Measurements from ENCODE around the gene KCNE4. TPM values are rescaled to one million over a fixed set of nuclear protein-coding genes. Genes with fewer than 3 reads are reported as not detected.

Gene KCNE4
- total RNA-seq, 6 experiments from 2014 or later, result 0.17 to 1.2 (median 1.1) TPM

GRCh38 chr2:223008162-223008561 lies 43.8 kb upstream of the KCNE4 start:
- ATAC-seq (no peak), DNase-seq (no peak)
- Histone ChIP-seq H3K4me1 (no peaks in the 10 kb centered on the region), H3K4me3 (no peak overlapping the region), H3K9me3 (no peaks in the 10 kb centered on the region), H3K36me3 (no peaks in the 10 kb centered on the region), H3K27ac (no peak overlapping the region), H3K27me3 (no peaks in the 10 kb centered on the region)
- WGBS (ENCODE audit: insufficient coverage, low coverage, low lambda C conversion rate, missing lambda C conversion rate), result 33% methylated on average over 6 of the region's 6 CpGs
- TF ChIP-seq POLR2A (IDR thresholded peaks at IDR 0.05) (no peak), CTCF (IDR thresholded peaks at IDR 0.05) (no peak)
- intact Hi-C loops (cut with DNase I), result no loop called here

DNA sequence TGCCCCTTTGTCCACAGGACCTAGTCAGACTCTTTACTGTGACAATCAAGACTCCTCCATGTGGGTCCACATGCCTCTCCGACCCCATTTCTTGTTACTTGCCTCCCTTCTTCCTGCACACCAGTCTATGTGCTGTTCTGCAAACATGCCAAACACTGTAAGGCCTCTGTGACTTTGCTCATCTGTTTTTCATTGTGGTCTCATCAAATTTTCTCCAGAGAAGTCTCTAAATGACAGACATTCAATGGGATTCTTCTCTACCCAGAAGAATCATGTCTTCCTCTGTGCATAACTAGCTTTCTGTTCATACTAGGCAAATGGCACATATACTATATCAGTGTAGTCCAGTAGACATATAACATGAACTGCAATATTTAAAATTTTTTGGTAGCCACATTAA lies 43.0 kb upstream of the KCNE4 start:
- no peaks in the 10 kb centered on the region for H3K36me3 ChIP-seq
- no peaks in the 10 kb centered on the region for H3K4me1 ChIP-seq
- intact Hi-C loops (cut with DNase I), result no loop called here
- H3K27me3 ChIP-seq, result no peaks in the 10 kb centered on the region
- TF ChIP-seq POLR2A (IDR thresholded peaks at IDR 0.05) (no peak), CTCF (IDR thresholded peaks at IDR 0.05) (no peak)
- no peak overlapping the region for H3K27ac ChIP-seq
- no peak overlapping the region for H3K4me3 ChIP-seq
- H3K9me3 ChIP-seq, result no peaks in the 10 kb centered on the region
- 80% methylated on average over 1 of the region's 1 CpG for WGBS (ENCODE audit: insufficient coverage, low coverage, low lambda C conversion rate, missing lambda C conversion rate)
- ATAC-seq, result no peak
- DNase-seq, result no peak

DNA sequence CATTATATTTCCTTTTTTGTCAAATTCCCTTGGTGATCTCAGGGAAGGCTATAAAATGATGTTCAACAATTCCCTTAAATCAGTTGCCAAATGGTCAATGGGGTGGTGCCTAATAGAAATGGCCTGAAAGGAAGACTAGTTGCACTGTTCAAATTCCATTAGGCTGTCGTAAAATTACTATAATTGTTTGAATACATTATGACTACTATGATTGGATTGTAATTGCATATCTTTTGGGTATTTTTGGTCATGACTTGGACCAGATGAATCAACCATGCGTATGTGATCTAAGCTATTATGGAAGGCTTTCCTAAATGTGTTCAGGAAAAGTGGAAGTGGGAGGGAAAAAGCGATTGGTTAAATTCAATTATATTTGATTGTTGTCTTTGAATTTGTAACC lies 41.3 kb upstream of the KCNE4 start:
- ATAC-seq (no peak), DNase-seq (no peak)
- H3K27me3 ChIP-seq, result no peaks in the 10 kb centered on the region
- no peak overlapping the region for H3K4me3 ChIP-seq
- H3K9me3 ChIP-seq, result no peaks in the 10 kb centered on the region
- no peak overlapping the region for H3K27ac ChIP-seq
- WGBS (ENCODE audit: insufficient coverage, low coverage, low lambda C conversion rate, missing lambda C conversion rate), result 78% methylated on average over 3 of the region's 3 CpGs
- TF ChIP-seq CTCF (IDR thresholded peaks at IDR 0.05) (no peak), POLR2A (IDR thresholded peaks at IDR 0.05) (no peak)
- no peaks in the 10 kb centered on the region for H3K4me1 ChIP-seq
- H3K36me3 ChIP-seq, result no peaks in the 10 kb centered on the region
- intact Hi-C loops (cut with DNase I), result no loop called here

DNA sequence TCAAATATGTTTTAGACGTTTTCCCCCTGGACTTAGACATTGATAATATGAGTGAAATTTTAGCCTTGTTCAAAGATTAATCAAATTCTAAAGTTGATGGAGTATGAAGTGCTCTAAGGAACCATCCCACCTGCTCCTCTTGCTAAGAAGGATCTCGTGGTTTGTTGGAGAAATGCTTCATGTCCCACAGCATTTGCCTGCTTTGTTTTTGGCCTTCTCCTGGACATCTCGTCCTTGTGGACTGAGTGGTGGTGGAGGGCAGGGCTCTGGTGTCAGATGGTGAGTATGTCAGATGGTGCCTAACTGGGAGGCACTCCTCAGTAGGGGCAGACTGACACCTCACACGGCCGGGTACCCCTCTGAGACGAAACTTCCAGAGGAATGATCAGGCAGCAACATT lies 39.7 kb upstream of the KCNE4 start:
- 35% methylated on average over 4 of the region's 6 CpGs for WGBS (ENCODE audit: insufficient coverage, low coverage, low lambda C conversion rate, missing lambda C conversion rate)
- DNase-seq (no peak), ATAC-seq (no peak)
- Histone ChIP-seq H3K9me3 (no peaks in the 10 kb centered on the region), H3K4me1 (no peaks in the 10 kb centered on the region), H3K27me3 (no peaks in the 10 kb centered on the region), H3K27ac (no peak overlapping the region), H3K36me3 (no peaks in the 10 kb centered on the region), H3K4me3 (no peak overlapping the region)
- intact Hi-C loops (cut with DNase I), result no loop called here
- no peak for TF ChIP-seq POLR2A (IDR thresholded peaks at IDR 0.05)

DNA sequence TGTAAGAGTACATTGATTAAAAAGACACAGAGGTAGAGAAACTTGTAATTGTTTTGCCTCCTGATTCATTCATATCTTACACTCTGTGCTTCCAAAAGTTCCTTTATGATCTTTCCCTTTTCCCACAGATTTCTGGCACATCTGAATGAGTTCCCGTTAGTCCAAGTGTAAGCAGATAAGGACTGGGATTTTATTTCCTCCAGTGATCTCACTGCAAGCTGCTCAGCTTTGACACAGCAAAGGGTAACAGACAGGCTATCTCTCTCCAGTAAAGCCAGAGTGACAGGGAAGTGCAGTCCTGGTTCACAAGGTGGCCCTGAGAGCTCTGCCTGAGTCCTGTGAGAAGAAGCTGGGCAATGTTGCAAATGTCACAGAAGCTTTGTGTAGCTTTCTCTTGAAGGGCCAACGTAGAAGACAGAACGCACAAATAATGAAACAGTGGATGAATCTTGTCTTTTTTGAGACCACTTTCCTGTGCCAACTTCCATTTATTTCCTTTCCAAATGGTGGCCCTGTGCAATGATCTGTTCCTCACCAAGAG lies 32.5 kb upstream of the KCNE4 start:
- Histone ChIP-seq H3K4me3 (no peak overlapping the region), H3K27me3 (no peaks in the 10 kb centered on the region), H3K9me3 (no peaks in the 10 kb centered on the region), H3K36me3 (no peaks in the 10 kb centered on the region), H3K27ac (no peak overlapping the region), H3K4me1 (no peaks in the 10 kb centered on the region)
- WGBS (ENCODE audit: insufficient coverage, low coverage, low lambda C conversion rate, missing lambda C conversion rate), result 56% methylated on average over 3 of the region's 3 CpGs
- ATAC-seq, result no peak
- intact Hi-C loops (cut with DNase I), result no loop called here
- no peak for DNase-seq
- TF ChIP-seq POLR2A (IDR thresholded peaks at IDR 0.05), result no peak
- TF ChIP-seq CTCF (IDR thresholded peaks at IDR 0.05), result no peak

Measured in right lobe of liver (tissue), 6 donors.